Suppressor macrophage (primary cell): ENCODE data around the gene NR2F6.
A peak's percentile ranks its signal among the peaks of the same experiment; 100 is the strongest.

Experiments used
- DNase-seq, 4 experiments: peaks; one replicate each; pipeline ENCODE4 v3.0.0-alpha.2; 2020 to 2022

Gene NR2F6

GRCh38 chr19:17263712-17264640 lies 18.3 kb upstream of the NR2F6 start:
- no peak for DNase-seq

GRCh38 chr19:17262557-17262956 lies 16.8 kb upstream of the NR2F6 start:
- DNase-seq = no peak

- DNase-seq = peak; percentile 82 to 93 (median 88)
Measured at GRCh38 chr19:17260842-17261325, 15.2 kb upstream of the NR2F6 start.

GRCh38 chr19:17259934-17260333 lies 14.2 kb upstream of the NR2F6 start:
- no peak for DNase-seq

GRCh38 chr19:17259118-17259780 lies 13.5 kb upstream of the NR2F6 start:
- DNase-seq = no peak

- no peak for DNase-seq
Measured at GRCh38 chr19:17256130-17256529, 10.4 kb upstream of the NR2F6 start.

GRCh38 chr19:17255150-17255621 lies 9.5 kb upstream of the NR2F6 start:
- no peak for DNase-seq

- no peak for DNase-seq
Measured at GRCh38 chr19:17254636-17255035, 8.9 kb upstream of the NR2F6 start.

- no peak for DNase-seq
Measured at GRCh38 chr19:17249887-17250548, 4.3 kb upstream of the NR2F6 start.

- no peak for DNase-seq
Measured at GRCh38 chr19:17248011-17248776, 2.5 kb upstream of the NR2F6 start.

GRCh38 chr19:17246681-17247425 lies 1.1 kb upstream of the NR2F6 start:
- DNase-seq = peak; percentile 51 to 77 (median 70)

GRCh38 chr19:17244618-17245534 lies 843 bp downstream of the NR2F6 start:
- DNase-seq = peak in 3 of 4 experiments; percentile 35 to 74 (median 62)

- DNase-seq = no peak
Measured at GRCh38 chr19:17243830-17244617, 1.7 kb downstream of the NR2F6 start.

- DNase-seq = no peak
Measured at GRCh38 chr19:17243211-17243829, 2.4 kb downstream of the NR2F6 start.

- DNase-seq = no peak
Measured at GRCh38 chr19:17242431-17243208, 3.1 kb downstream of the NR2F6 start.

- no peak for DNase-seq
Measured at GRCh38 chr19:17240826-17241399, 4.8 kb downstream of the NR2F6 start.

GRCh38 chr19:17240062-17240752 lies 5.5 kb downstream of the NR2F6 start:
- DNase-seq = no peak
